Uterus (tissue), 2 donors: Measurements from ENCODE around the gene SLFN11.

Experiments
- CTCF ChIP-seq, 4 experiments: fragments of 200-600 bp in 2 of 4; fragments of 450-650 bp in 2 of 4; sonication (generic) in 2 of 4; IDR thresholded peaks; one replicate each; pipeline ENCODE4 v1.5.1; 2016 to 2019; ENCODE audit warnings: antibody characterized with exemption in 4 of 4, mild to moderate bottlenecking in 2 of 4, moderate library complexity in 1 of 4
- POLR2A ChIP-seq, 2 donors: fragments of 450-650 bp; IDR thresholded peaks; one replicate each; pipeline ENCODE4 v1.6.1; 2016; ENCODE audit warnings: antibody characterized with exemption in 2 of 2, mild to moderate bottlenecking in 1 of 2, moderate library complexity in 1 of 2

GRCh38 chr17:35315971-35316370, 57.5 kb downstream of the SLFN11 start:
- TF ChIP-seq CTCF (IDR thresholded peaks at IDR 0.05): no peak
- no peak for TF ChIP-seq POLR2A (IDR thresholded peaks at IDR 0.05)
